ENCODE results near the gene STAM.

STAM gene

DNA sequence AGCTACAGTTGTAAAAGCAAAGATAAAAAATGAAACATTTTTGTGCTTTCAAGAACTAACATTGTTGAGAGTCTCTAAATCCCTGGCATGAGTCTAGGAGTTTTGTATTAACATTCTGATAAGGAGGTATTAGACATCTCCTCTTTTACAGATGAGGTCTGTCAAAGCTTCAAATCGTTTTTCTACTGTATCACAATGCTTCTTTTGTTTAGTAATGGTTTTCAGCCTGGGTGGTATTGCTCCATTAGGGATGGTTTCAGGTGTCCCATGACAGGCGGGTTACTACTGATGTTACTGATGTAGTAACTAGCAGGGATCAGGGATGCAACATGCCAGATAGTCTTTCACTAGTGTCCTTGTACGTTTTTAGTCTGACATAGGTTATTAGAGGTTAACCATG lies 27.4 kb downstream of the STAM start:
- TF ChIP-seq, protein P1, sequence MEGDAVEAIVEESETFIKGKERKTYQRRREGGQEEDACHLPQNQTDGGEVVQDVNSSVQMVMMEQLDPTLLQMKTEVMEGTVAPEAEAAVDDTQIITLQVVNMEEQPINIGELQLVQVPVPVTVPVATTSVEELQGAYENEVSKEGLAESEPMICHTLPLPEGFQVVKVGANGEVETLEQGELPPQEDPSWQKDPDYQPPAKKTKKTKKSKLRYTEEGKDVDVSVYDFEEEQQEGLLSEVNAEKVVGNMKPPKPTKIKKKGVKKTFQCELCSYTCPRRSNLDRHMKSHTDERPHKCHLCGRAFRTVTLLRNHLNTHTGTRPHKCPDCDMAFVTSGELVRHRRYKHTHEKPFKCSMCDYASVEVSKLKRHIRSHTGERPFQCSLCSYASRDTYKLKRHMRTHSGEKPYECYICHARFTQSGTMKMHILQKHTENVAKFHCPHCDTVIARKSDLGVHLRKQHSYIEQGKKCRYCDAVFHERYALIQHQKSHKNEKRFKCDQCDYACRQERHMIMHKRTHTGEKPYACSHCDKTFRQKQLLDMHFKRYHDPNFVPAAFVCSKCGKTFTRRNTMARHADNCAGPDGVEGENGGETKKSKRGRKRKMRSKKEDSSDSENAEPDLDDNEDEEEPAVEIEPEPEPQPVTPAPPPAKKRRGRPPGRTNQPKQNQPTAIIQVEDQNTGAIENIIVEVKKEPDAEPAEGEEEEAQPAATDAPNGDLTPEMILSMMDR (IDR thresholded peaks at IDR 0.05; ENCODE audit: low read length, missing control alignments): no peak
- H3K4me3 ChIP-seq (replicated peaks; ENCODE audit: low read depth, low read length): no peak overlapping the region
- peak; percentile 25 for DNase-seq (ENCODE audit: low read depth)

GRCh38 chr10:17673471-17674061 lies 29.6 kb downstream of the STAM start:
- TF ChIP-seq, protein P1 (IDR thresholded peaks at IDR 0.05; ENCODE audit: low read length, missing control alignments): no peak
- no peak overlapping the region for H3K4me3 ChIP-seq (replicated peaks; ENCODE audit: low read depth, low read length)
- peak; percentile 78 for DNase-seq (ENCODE audit: low read depth)

- no peak for DNase-seq (ENCODE audit: low read depth)
- H3K4me3 ChIP-seq (replicated peaks; ENCODE audit: low read depth, low read length): no peak overlapping the region
- TF ChIP-seq, protein P1 (IDR thresholded peaks at IDR 0.05; ENCODE audit: low read length, missing control alignments): no peak
These were observed 30.6 kb downstream of the STAM start for GRCh38 chr10:17674566-17674965.

GRCh38 chr10:17675638-17676037 lies 31.7 kb downstream of the STAM start:
- TF ChIP-seq, protein P1 (IDR thresholded peaks at IDR 0.05; ENCODE audit: low read length, missing control alignments): no peak
- no peak for DNase-seq (ENCODE audit: low read depth)
- no peak overlapping the region for H3K4me3 ChIP-seq (replicated peaks; ENCODE audit: low read depth, low read length)

DNA sequence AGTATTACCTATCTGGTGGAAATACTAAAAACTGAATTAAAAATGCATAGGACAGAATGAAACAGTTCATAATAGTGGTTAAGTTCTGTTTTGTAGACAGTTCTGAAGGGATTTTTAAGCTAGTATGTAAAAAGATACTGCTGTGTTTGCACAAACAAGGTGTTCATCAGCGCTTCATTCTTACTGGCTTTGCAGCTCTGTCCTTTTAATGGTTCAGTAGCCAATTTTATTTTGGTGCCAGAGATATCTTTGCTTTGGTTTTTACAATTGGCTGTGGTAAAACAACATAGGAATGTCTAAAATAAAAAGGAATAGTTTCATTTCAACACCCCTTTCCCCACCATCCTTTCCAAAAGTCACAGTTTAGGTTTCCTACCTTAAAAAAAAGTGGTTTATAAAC lies 33.0 kb downstream of the STAM start:
- DNase-seq (ENCODE audit: low read depth): no peak
- TF ChIP-seq, protein P1 (IDR thresholded peaks at IDR 0.05; ENCODE audit: low read length, missing control alignments): no peak

DNA sequence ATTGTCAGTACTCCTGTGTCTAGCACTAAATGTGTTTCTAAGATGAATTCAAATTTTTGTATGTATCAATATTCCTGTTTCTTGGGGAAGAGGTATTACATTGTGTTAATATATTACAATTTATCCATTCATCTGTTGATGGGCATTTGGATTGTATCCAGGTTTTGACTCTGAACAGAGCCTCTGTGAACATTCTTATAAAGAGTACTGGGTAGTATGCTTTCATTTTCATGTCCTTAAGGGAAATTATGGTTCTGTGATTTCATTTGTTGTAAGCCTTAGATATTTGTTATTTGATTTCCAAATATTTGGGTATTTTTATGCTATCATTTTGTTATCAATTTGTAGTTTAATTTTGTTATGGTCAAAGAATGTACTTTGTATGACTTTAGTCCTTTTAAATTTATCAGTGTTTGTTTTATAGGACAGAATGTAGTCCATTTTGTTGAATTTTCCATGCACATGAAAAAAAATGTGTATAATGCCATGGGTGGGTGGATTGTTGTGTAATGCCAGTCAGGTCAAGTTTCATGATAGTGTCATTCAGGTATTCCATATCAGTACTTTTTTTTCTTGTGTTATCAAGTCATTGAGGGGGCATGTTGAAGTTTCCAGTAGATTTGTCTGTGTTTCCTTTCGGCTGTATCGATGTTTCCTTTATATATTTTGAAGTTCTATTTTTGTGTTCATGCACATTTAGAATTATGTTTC lies 38.4 kb downstream of the STAM start:
- TF ChIP-seq, protein P1 (IDR thresholded peaks at IDR 0.05; ENCODE audit: low read length, missing control alignments): no peak
- H3K4me3 ChIP-seq (replicated peaks; ENCODE audit: low read depth, low read length): no peak overlapping the region
- peak; percentile 38 for DNase-seq (ENCODE audit: low read depth)

More for the DNA sequence above, 33.0 kb downstream of the STAM start:
- H3K4me3 ChIP-seq (replicated peaks; ENCODE audit: low read depth, low read length): no peak overlapping the region

DNA sequence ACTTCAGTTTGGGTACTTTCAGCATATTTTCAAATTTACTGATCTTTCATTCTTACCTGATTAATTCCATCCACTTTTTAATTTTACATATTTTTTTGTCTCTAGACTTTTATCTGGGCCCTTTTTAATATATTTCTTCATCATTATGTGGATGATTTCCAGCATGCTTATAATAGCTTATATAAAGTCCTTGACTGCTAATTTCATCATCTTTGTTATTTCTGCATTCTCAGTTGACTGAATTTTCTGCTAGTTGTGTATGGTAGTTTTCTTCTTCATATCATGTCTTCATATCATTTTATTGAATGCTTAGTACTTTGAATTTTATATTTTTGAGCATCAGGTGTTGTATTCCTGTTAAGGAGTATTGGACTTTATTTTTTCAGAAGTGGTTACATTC lies 39.6 kb downstream of the STAM start:
- DNase-seq (ENCODE audit: low read depth): no peak
- H3K4me3 ChIP-seq (replicated peaks; ENCODE audit: low read depth, low read length): no peak overlapping the region

More for the DNA sequence above, 39.6 kb downstream of the STAM start:
- TF ChIP-seq, protein P1 (IDR thresholded peaks at IDR 0.05; ENCODE audit: low read length, missing control alignments): no peak
